H1 (cell line): ENCODE results near the gene TXNL4A. TPM values are rescaled to one million over a fixed set of nuclear protein-coding genes. Genes with fewer than 3 reads are reported as not detected.

Experiments
- CTCF ChIA-PET: fragments of 300-600 bp; sonication (Branson Sonifier 250); formaldehyde crosslinking; loops from one replicate; lab custom pipeline; 2021; ENCODE audit not compliant: partially characterized antibody; lab: Charles Lee
- POLR2A ChIA-PET: fragments of 300-600 bp; sonication (Branson Sonifier 250); formaldehyde crosslinking; loops from one replicate; lab custom pipeline; 2021; ENCODE audit warnings: inconsistent platforms; ENCODE audit not compliant: partially characterized antibody; lab: Charles Lee
- DNase-seq, 2 experiments: peaks; one replicate each; pipeline versions ENCODE4 v3.0.0 to v3.0.0-alpha.2; 2010 to 2022; ENCODE audit warnings: low spot score in 2 of 2, low read depth in 1 of 2, mixed read lengths in 1 of 2
- FAIRE-seq: peaks from 2 replicates; lab custom pipeline; 2011; peaks lifted over from hg19 to GRCh38; lab: Jason Lieb, UNC
- H2AFZ ChIP-seq: 2 replicates; pipeline ENCODE4 v1.8.1; 2012; ENCODE audit warnings: low read length, inconsistent platforms
- H2AK5ac ChIP-seq: 2 replicates; pipeline ENCODE4 v1.6.1; 2013; ENCODE audit warnings: low read depth, low read length
- H2BK120ac ChIP-seq: replicated peaks from 2 replicates; pipeline ENCODE3; 2013; ENCODE audit warnings: low read depth, low read length, inconsistent platforms
- H2BK12ac ChIP-seq: 2 replicates; pipeline ENCODE4 v1.6.1; 2013; ENCODE audit warnings: low read depth, low read length
- H2BK15ac ChIP-seq: 2 replicates; pipeline ENCODE4 v1.6.1; 2013; ENCODE audit warnings: low read length
- H2BK20ac ChIP-seq: 2 replicates; pipeline ENCODE4 v1.6.1; 2013; ENCODE audit warnings: low read length
- H2BK5ac ChIP-seq: 2 replicates; pipeline ENCODE4 v1.6.1; 2013; ENCODE audit warnings: low read depth, low read length
- H3K14ac ChIP-seq: 2 replicates; pipeline ENCODE4 v1.6.1; 2013; ENCODE audit warnings: inconsistent platforms; ENCODE audit not compliant: insufficient read length
- H3K18ac ChIP-seq: 2 replicates; pipeline ENCODE4 v1.6.1; 2013; ENCODE audit warnings: low read length; ENCODE audit errors: extremely low read depth
- H3K23ac ChIP-seq: 2 replicates; pipeline ENCODE4 v1.6.1; 2013; ENCODE audit warnings: inconsistent platforms; ENCODE audit not compliant: insufficient read length
- H3K23me2 ChIP-seq: 2 replicates; pipeline ENCODE4 v1.6.1; 2013; ENCODE audit warnings: low read depth, low read length
- H3K27ac ChIP-seq: 2 replicates; pipeline ENCODE4 v1.6.1; 2011; ENCODE audit warnings: low read depth, low read length, inconsistent platforms
- H3K27me3 ChIP-seq, 4 experiments: replicated peaks in 1 of 4; 1 replicate in 1 of 4; 2 replicates in 3 of 4; pipeline versions ENCODE4 v1.6.1 to v1.8.1; 2011 to 2013; ENCODE audit warnings: low read length in 3 of 4, mild to moderate bottlenecking in 3 of 4, inconsistent platforms in 2 of 4, mixed read lengths in 2 of 4, moderate library complexity in 1 of 4; ENCODE audit not compliant: control insufficient read depth in 3 of 4, insufficient read depth in 3 of 4; ENCODE audit errors: extremely low read depth in 1 of 4
- H3K36me3 ChIP-seq, 4 experiments: 2 replicates each; pipeline versions ENCODE4 v1.6.1 to v1.8.1; 2011 to 2013; ENCODE audit warnings: mild to moderate bottlenecking in 4 of 4, low read length in 3 of 4, moderate library complexity in 2 of 4, control low read depth in 1 of 4, inconsistent platforms in 1 of 4; ENCODE audit not compliant: insufficient read depth in 4 of 4, control insufficient read depth in 2 of 4
- H3K4ac ChIP-seq: replicated peaks from 2 replicates; pipeline ENCODE3; 2013; ENCODE audit warnings: low read length, low read depth, mixed read lengths, inconsistent platforms; ENCODE audit not compliant: insufficient read length
- H3K4me1 ChIP-seq, 4 experiments: replicated peaks in 1 of 4; 1 replicate in 1 of 4; 2 replicates in 3 of 4; pipeline versions ENCODE4 v1.6.1 to v1.8.1; 2011 to 2013; ENCODE audit warnings: low read length in 3 of 4, inconsistent platforms in 2 of 4, mixed read lengths in 1 of 4; ENCODE audit not compliant: insufficient read depth in 4 of 4, control insufficient read depth in 3 of 4
- H3K4me2 ChIP-seq, 2 experiments: 2 replicates each; pipeline versions ENCODE4 v1.6.1 to v1.8.1; 2011 to 2013; ENCODE audit warnings: low read depth in 2 of 2, low read length in 2 of 2, control low read depth in 1 of 2, inconsistent platforms in 1 of 2, mild to moderate bottlenecking in 1 of 2; ENCODE audit not compliant: insufficient read depth in 1 of 2
- H3K4me3 ChIP-seq, 4 experiments: fragments of 200-600, 300-600 bp in 1 of 4; sonication (generic), shearing (Covaris generic), sonication (Bioruptor Twin) in 1 of 4; 2 replicates each; pipeline versions ENCODE4 v1.5.1 to v1.8.1; 2011 to 2016; ENCODE audit warnings: low read length in 4 of 4, low read depth in 3 of 4, control low read depth in 2 of 4, inconsistent platforms in 2 of 4, mild to moderate bottlenecking in 2 of 4, mixed read lengths in 1 of 4, moderate library complexity in 1 of 4; ENCODE audit not compliant: insufficient read depth in 2 of 4; ENCODE audit errors: extremely low read depth in 1 of 4
- H3K56ac ChIP-seq: replicated peaks from 2 replicates; pipeline ENCODE3; 2013; ENCODE audit warnings: low read depth, mild to moderate bottlenecking, mixed read lengths, low read length, inconsistent platforms; ENCODE audit not compliant: insufficient read length
- H3K79me1 ChIP-seq: 2 replicates; pipeline ENCODE4 v1.6.1; 2013; ENCODE audit warnings: low read depth, low read length, control low read depth
- H3K79me2 ChIP-seq, 2 experiments: 2 replicates each; pipeline versions ENCODE4 v1.6.1 to v1.8.1; 2012 to 2013; ENCODE audit warnings: low read length in 2 of 2, mild to moderate bottlenecking in 2 of 2, inconsistent platforms in 1 of 2; ENCODE audit not compliant: insufficient read depth in 2 of 2, control insufficient read depth in 1 of 2
- H3K9ac ChIP-seq, 4 experiments: replicated peaks in 1 of 4; 1 replicate in 1 of 4; 2 replicates in 3 of 4; pipeline versions ENCODE4 v1.6.1 to v1.8.1; 2011 to 2013; ENCODE audit warnings: low read depth in 3 of 4, low read length in 3 of 4, control low read depth in 2 of 4, mild to moderate bottlenecking in 2 of 4, moderate library complexity in 2 of 4, inconsistent platforms in 1 of 4; ENCODE audit errors: extremely low read depth in 1 of 4
- H3K9me3 ChIP-seq, 2 experiments: 2 replicates each; pipeline versions ENCODE4 v1.6.1 to v1.8.1; 2012 to 2013; ENCODE audit warnings: mild to moderate bottlenecking in 2 of 2, moderate library complexity in 2 of 2, control low read depth in 1 of 2, inconsistent platforms in 1 of 2, low read depth in 1 of 2, low read length in 1 of 2, mixed read lengths in 1 of 2; ENCODE audit not compliant: insufficient read depth in 2 of 2
- H4K20me1 ChIP-seq, 2 experiments: replicated peaks in 1 of 2; 2 replicates each; pipeline versions ENCODE3 to v1.8.1; 2011 to 2013; ENCODE audit warnings: inconsistent platforms in 2 of 2, low read length in 2 of 2, mild to moderate bottlenecking in 1 of 2; ENCODE audit not compliant: insufficient read depth in 2 of 2, control insufficient read depth in 1 of 2
- H4K5ac ChIP-seq: 2 replicates; pipeline ENCODE4 v1.6.1; 2013; ENCODE audit warnings: low read length, low read depth, mixed read lengths, inconsistent platforms; ENCODE audit not compliant: insufficient read length
- H4K8ac ChIP-seq: 2 replicates; pipeline ENCODE4 v1.8.0; 2013; ENCODE audit warnings: mild to moderate bottlenecking, moderate library complexity, low read length, inconsistent platforms; ENCODE audit not compliant: insufficient read depth; ENCODE audit errors: extremely low read depth
- H4K91ac ChIP-seq: replicated peaks from 2 replicates; pipeline ENCODE3; 2013; ENCODE audit warnings: low read length, mixed read lengths, inconsistent platforms; ENCODE audit not compliant: insufficient read length
- CTBP2 ChIP-seq: IDR thresholded peaks from 2 replicates; pipeline ENCODE4 v1.7.0; 2011; ENCODE audit warnings: borderline replicate concordance, mild to moderate bottlenecking, moderate library complexity, mixed read lengths, low read length; ENCODE audit not compliant: insufficient read depth, insufficient read length
- GTF2F1 ChIP-seq: IDR thresholded peaks from 2 replicates; pipeline ENCODE4 v1.6.1; 2012; ENCODE audit warnings: low read depth, low read length, improper control_type of control experiment, borderline replicate concordance
- JUN ChIP-seq: IDR thresholded peaks from 2 replicates; pipeline ENCODE4 v1.6.1; 2011; ENCODE audit warnings: low read depth, mild to moderate bottlenecking, improper control_type of control experiment, low read length
- PHF8 ChIP-seq: fragments of 200-600 bp; sonication (generic); conservative IDR thresholded peaks from 2 replicates; pipeline ENCODE4 v1.7.1; 2012; ENCODE audit warnings: low read depth, mild to moderate bottlenecking, inconsistent platforms, low read length, moderate library complexity
- RFX5 ChIP-seq: IDR thresholded peaks from 2 replicates; pipeline ENCODE4 v1.6.1; 2011; ENCODE audit warnings: low read depth, low read length, improper control_type of control experiment, borderline replicate concordance
- WGBS, 2 experiments: shearing (Covaris generic) in 1 of 2; methylation state at CpG; one replicate each; pipeline versions ENCODE4 v1.1.6 to v1.1.7; 2013 to 2015; ENCODE audit warnings: low lambda C conversion rate in 2 of 2, mixed read lengths in 2 of 2, inconsistent platforms in 1 of 2, low coverage in 1 of 2, missing lambda C conversion rate in 1 of 2; ENCODE audit not compliant: insufficient replicate concordance in 2 of 2, insufficient coverage in 1 of 2, insufficient read length in 1 of 2; ENCODE audit errors: extremely low coverage in 1 of 2, missing lambda C conversion rate in 1 of 2; 5-methylcytosine and 5-hydroxymethylcytosine counted together
- polyA plus RNA-seq, 7 experiments: library from polyadenylated mRNA; depleted of rRNA in 3 of 7; stranded (reverse) in 5 of 7; unstranded in 2 of 7; fragments of >200 nt in 5 of 7; fragments of 200-250 nt in 2 of 7; gene quantifications; 1 replicate in 5 of 7; 2 replicates in 1 of 7; 4 replicates in 1 of 7; pipeline versions ENCODE4 v1.2.1 to v1.2.3, GENCODE V29; 2011 to 2013; ENCODE audit warnings: missing spikeins in 2 of 7, mixed read lengths in 2 of 7
- total RNA-seq: library from RNA; stranded (reverse); fragmentation: NEBNext Ultra II Directional; extraction: Animal tissue kit (Norgen Biotek cat#: 25700); gene quantifications from 2 replicates; pipeline ENCODE4 v1.2.1, GENCODE V29; 2021
- TF ChIP-seq, protein P1 (sequence below): IDR thresholded peaks from 2 replicates; pipeline ENCODE4 v1.6.1; 2012; ENCODE audit warnings: low read length, inconsistent platforms
- TF ChIP-seq, protein P2 (sequence below): IDR thresholded peaks from 2 replicates; pipeline ENCODE4 v1.6.1; 2012; ENCODE audit warnings: inconsistent platforms

TXNL4A gene
- total and polyA plus RNA-seq, 2 of the 8 experiments (the other 6 are each of a cell fraction or from before 2014, with no cell fraction given), result 169 to 181 TPM

DNA sequence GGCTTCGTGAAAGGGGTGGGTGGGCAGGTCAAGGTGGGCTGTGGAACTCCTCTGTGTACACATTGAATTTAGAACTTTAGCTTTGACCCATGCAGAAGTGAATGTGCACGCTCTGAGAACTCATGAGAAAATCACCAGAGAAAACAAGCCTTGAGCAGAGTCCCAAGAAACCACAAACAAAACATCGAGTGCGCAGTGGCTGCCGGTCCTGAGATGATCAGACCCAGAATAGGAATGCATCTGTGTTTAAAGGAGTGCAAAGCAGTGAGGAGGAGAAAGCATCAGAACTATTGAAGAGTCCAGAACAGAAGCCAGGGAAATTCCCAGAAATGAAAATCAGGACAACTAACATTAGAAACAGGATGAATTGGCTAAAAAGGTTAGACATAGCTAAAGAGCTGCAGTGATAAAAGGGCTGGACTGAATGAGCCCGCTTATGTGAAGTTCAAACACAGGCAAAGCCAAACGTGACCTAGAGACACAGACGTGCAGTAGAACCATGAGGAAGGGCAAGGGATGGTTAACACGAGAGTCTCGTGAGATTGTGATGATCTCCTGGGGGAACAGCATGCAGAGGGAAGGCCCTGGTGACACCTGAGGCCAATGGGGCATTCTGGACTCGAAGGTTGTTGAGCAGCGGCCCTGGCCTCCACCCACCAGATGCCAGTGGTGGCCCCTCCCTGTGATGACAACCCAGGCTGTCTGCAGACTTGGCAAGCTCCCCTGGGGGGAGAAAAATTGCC lies 16.4 kb upstream of the TXNL4A start:
- no peak overlapping the region for H3K4me2 ChIP-seq
- no peak overlapping the region for H4K8ac ChIP-seq
- H2AFZ ChIP-seq, result no peak overlapping the region
- H3K23ac ChIP-seq, result no peak overlapping the region
- no peak overlapping the region; the same call in 1 of the 2 replicates for H2AK5ac ChIP-seq
- no peaks in the 10 kb centered on the region for H3K79me1 ChIP-seq
- no peak overlapping the region for H3K4ac ChIP-seq
- ChIA-PET CTCF (interaction anchor here (1.1 to 1.4 kb wide), 2 partner anchors 11 to 44 kb away, joined by 3 read pairs; no protein-coding TSS in a partner anchor), POLR2A (no interaction called here)
- no peak for FAIRE-seq
- WGBS, 2 experiments, result 84% methylated on average over 12 of the region's 12 CpGs; no CpG with 5 or more reads in 1 of the 2 experiments
- H2BK12ac ChIP-seq, result no peak overlapping the region
- H4K91ac ChIP-seq, result no peak overlapping the region
- H3K4me1 ChIP-seq, result no peaks in the 10 kb centered on the region; a peak in 1 of 7 replicates
- H3K23me2 ChIP-seq, result no peaks in the 10 kb centered on the region
- H3K27ac ChIP-seq, result no peak overlapping the region
- H3K56ac ChIP-seq, result no peak overlapping the region
- no peak for DNase-seq
- H2BK5ac ChIP-seq, result no peak overlapping the region
- H3K79me2 ChIP-seq, result no peaks in the 10 kb centered on the region
- no peak overlapping the region for H2BK20ac ChIP-seq
- peaks cover 0 to 2% of the 10 kb centered on the region in 2 experiments for H4K20me1 ChIP-seq
- H2BK120ac ChIP-seq, result no peak overlapping the region
- no peak overlapping the region for H3K18ac ChIP-seq
- H3K14ac ChIP-seq, result no peak overlapping the region
- H4K5ac ChIP-seq, result no peak overlapping the region
- H3K9me3 ChIP-seq, result peaks cover 18 to 25% of the 10 kb centered on the region in 2 experiments
- H3K27me3 ChIP-seq, result no peaks in the 10 kb centered on the region
- no peak overlapping the region for H3K9ac ChIP-seq
- H3K4me3 ChIP-seq, result no peak overlapping the region
- no peak overlapping the region for H2BK15ac ChIP-seq
- H3K36me3 ChIP-seq, result no peaks in the 10 kb centered on the region
- TF ChIP-seq GTF2F1, result no peak
- no peak for TF ChIP-seq PHF8
- TF ChIP-seq, protein P1, sequence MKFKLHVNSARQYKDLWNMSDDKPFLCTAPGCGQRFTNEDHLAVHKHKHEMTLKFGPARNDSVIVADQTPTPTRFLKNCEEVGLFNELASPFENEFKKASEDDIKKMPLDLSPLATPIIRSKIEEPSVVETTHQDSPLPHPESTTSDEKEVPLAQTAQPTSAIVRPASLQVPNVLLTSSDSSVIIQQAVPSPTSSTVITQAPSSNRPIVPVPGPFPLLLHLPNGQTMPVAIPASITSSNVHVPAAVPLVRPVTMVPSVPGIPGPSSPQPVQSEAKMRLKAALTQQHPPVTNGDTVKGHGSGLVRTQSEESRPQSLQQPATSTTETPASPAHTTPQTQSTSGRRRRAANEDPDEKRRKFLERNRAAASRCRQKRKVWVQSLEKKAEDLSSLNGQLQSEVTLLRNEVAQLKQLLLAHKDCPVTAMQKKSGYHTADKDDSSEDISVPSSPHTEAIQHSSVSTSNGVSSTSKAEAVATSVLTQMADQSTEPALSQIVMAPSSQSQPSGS, result no peak
- TF ChIP-seq, protein P2, sequence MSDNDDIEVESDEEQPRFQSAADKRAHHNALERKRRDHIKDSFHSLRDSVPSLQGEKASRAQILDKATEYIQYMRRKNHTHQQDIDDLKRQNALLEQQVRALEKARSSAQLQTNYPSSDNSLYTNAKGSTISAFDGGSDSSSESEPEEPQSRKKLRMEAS, result no peak
- TF ChIP-seq CTBP2, result no peak
- no peak for TF ChIP-seq JUN
- TF ChIP-seq RFX5, result no peak
